GM19328 (cell line): ENCODE results near the gene WAPL.

Experiments used
- ATAC-seq: cut with Tn5 transposase; IDR thresholded peaks from one replicate; pipeline ENCODE4 v1.9.1; 2021; ENCODE audit warnings: mild to moderate bottlenecking, moderate library complexity; ENCODE audit not compliant: unreplicated experiment

The WAPL gene

DNA sequence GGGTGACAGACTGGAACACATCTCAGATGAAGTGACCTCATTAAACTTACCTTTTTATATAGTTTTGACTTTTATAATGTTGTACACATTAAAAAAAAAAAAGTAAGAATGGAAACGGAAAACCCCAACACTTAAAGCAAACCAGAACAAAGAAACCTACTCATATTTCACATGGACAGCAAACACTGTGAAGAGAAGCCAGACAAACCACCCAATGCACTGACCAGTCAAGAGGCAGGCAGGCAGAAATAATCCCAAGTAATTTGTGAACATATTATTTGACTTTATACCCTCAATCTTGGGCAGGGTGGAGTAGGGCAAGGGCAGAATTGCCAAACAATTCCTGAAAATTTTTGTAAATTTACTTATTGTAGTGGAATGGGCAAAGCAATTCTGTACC lies 39.8 kb downstream of the WAPL start:
- no peak for ATAC-seq

DNA sequence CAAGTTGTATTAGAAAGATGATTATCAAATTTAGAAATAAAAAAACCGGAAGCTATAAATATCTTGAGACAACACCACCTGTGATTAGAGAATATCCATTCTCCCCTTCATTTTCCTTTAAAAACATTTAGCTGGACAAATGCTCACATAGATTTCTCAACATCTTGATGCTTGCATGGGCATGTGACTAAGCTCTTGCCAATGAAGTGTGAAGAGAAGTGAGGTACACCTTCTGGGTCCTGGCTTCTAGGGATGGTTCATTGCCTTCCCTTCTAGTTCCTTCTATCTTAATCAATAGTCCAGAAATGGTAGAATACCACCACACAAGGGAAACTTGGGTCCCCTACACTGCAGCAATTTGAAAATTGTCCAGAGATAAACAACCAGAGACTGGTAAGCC lies 41.0 kb downstream of the WAPL start:
- ATAC-seq = no peak

DNA sequence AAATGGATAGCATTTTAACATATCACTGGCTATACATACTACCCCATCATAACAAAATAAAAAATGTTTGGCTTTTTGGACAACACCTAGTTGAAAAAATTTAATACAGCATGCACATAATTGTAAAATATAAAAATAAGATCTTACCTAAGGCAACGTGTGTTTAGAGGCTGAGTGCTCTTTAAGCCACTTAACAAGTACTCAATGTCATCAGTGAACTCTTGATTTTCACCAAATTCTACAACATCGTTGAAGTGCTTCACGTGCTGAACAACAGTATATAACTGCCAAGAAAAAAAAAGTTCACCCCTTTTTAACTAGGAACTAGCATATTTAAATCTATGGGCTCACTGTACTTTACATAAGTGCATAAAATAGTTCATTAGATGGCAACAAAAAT lies 49.5 kb downstream of the WAPL start:
- ATAC-seq = no peak

DNA sequence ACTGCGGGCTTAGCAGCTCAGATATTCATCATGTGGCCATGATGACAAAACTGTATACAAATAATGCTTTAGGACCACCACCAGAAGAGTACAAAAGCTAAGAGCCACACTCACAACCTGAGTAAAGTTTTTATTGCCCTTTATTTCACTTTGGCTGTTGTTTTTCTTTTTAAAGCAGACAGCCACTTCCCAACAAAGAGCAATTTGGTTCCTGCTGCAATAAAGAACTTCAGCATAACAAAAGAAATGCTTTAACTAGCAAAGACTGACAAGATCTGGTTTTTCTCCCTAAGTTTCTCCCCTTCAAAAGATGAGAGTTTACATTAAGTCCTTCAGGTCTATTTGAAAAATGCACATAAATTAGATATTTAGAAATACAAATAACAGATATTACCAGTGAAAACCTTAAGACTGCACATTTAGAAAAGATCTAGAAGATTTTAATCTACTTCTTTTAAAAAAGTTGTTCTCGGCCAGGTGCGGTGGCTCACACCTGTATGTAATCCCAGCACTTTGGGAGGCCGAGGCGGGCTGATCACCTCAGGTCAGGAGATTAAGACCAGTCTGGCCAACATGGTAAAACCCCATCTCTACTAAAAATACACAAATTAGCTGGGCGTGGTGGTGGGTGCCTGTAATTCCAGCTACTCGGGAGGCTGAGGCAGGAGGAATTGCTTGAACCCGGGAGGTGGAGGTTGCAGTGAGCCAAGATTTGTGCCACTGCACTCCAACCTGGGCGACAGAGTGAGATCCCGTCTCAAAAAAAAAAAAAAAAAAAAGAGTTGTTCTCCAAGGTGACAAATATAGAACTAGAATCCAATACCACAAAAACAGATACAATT lies 59.4 kb downstream of the WAPL start:
- no peak for ATAC-seq

DNA sequence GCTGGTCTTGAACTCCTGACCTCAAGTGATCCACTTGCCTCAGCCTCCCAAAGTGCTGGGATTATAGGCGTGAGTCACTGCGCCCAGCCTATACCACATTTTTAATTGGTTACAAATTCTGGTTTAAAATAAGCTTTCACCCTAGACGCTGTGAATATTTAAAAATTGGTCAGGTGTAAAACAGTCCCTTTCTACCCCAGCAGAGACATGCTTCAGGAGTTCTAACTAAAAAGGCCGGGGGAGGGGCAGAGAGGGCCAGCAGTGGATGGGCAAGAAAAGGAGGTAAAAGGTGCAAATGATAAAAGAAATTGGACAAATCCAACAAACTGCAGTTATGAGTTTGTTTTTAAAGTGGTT lies 70.0 kb downstream of the WAPL start:
- ATAC-seq = no peak

DNA sequence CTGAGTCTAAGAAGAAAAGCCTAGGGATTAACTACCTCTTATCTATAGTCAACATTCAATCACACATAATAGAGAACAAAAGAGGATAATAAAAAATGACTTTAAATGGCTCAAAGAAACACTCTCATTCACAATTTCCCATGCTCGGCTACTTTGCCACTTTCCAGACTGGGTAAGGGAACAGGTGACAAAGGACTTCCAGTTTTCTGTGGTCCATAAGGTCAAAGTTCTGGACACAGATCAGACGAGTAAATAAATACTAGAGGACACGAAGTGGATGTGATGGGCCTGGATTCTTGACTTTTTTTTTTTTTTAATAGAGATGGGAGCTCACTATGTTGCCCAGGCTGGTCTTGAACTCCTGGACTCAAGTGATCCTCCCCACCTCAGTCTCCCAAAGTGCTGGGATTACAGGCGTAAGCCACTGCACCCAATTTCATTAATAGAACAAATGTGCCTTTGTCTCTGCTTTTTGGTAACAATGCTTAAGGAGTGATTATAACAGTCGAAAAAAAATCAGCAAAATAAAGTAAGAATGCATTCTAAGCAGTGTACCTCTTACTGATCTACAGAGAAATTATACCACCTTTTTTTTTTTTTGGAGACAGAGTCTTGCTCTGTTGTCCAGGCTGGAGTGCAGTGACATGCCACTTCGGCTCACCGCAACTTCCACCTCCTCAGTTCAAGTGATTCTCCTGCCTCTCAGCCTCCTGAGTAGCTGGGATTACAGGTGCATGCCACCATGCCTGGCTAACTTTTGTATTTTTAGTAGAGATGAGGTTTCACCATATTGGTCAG lies 70.6 kb downstream of the WAPL start:
- ATAC-seq = no peak

DNA sequence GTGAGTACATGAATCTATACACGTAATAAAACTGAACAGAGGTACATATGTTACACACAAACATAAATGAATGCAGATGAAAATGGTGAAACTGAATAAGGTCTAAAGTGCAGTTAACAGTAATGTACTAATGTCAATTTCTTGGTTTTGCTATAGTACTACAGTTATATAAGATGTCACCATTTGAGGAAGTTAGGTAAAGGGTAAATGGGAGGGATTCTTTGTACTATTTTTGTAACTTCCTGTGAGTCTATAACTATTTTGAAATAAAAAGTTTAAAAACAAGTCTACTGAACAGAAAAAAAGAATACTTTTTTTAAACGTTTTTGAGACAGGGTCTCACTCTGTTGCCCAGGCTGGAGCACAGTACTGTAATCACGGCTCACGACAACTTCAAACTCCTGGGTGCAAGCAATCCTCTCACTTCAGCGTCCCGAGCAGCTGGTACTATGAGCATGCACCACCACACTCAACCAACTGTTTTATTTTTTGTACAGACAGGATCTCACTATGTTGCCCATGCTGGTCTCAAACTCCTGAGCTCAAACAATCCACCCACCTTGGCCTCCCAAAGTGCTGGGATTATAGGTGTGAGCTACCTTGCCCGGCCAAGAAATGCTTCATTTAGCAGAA lies 71.5 kb downstream of the WAPL start:
- ATAC-seq = no peak

DNA sequence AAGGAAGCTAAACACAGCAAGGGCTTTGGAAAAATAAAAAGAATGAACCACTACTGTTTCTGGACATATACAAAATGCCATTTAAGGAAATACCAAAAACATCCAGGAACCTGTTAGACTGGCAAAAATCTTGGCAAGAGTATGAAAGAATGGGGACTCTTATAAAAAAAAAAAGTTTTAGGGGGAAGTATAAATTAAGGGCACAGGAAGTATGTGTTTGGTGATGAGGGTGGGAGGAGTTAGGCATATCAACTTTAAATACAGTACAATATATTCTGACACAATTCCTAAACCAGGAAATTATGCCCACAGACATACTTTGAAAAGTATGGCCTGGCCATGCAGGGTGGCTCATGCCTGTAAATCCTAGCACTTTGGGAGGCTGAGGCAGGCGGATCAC lies 74.2 kb downstream of the WAPL start:
- ATAC-seq = no peak

DNA sequence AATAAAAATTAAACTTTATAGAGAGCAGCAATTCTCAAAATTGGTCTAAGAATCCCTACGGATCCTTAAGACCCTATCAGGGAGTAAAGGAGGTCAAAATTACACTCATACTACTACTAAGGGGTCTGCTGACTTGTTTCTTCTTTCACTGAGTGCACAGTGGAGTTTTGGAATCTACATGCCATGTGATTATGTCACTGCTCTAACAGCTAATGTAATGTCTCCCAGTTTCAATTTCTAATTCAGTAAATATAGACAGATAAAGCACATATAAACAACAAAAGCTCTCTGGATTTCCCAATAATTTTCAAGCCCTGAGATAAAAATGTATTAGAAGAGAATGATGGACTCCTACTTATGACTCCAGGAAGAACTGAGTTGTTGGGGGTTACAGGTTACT lies 74.6 kb downstream of the WAPL start:
- ATAC-seq = no peak

DNA sequence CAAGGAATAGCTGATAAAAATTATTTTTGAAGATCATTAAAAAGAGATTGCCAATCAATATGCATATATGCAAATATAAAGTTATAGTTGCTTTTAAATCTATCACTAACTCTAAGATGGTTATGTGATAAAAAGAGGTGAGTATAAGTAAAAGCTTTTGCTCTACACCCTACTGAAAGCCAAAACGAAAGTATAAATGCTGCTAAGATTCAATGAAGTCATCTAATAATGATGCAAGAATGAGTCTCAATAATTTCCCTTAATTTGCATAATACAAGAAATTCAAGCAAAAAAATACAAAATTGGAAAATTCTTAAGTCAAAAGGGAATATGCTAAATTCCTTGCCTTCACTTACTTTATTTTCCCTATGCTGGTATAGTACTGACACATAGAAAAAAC lies 75.2 kb downstream of the WAPL start:
- no peak for ATAC-seq

DNA sequence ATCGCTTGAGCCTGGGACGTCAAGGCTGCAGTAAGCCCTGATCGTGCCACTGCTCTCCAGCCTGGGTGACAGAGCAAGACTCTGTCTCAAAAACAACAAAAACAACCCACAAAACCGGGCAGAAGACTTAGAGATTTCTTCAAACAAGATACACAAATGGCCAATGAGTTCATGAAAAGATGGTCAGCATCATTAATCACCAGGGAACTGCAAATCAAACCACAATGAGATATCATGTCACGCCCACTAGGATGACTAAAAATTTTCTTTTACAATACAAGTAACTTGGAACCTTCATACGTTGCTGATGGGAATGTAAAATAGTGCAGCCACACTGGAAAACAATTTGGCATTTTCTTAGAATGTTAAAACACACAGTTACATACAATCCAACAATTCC lies 77.7 kb downstream of the WAPL start:
- ATAC-seq = no peak

DNA sequence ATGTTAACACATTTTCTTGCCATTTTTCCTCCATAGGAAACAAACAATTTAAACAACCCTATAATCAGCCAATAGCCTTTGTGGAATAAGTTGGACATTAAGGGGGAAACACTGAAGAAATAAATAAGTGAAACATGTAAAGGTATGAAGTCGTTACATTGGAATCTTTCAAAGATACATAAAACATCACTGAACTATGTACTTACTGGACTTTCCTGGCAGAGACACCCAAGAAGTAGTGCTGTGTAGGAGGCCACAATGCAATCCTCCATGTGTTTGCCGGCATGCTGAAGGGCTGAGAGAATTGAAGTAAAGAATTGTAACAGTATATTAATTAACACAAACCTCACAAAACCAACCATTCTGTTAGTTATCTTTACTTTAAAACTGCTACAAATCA lies 78.5 kb downstream of the WAPL start:
- no peak for ATAC-seq

DNA sequence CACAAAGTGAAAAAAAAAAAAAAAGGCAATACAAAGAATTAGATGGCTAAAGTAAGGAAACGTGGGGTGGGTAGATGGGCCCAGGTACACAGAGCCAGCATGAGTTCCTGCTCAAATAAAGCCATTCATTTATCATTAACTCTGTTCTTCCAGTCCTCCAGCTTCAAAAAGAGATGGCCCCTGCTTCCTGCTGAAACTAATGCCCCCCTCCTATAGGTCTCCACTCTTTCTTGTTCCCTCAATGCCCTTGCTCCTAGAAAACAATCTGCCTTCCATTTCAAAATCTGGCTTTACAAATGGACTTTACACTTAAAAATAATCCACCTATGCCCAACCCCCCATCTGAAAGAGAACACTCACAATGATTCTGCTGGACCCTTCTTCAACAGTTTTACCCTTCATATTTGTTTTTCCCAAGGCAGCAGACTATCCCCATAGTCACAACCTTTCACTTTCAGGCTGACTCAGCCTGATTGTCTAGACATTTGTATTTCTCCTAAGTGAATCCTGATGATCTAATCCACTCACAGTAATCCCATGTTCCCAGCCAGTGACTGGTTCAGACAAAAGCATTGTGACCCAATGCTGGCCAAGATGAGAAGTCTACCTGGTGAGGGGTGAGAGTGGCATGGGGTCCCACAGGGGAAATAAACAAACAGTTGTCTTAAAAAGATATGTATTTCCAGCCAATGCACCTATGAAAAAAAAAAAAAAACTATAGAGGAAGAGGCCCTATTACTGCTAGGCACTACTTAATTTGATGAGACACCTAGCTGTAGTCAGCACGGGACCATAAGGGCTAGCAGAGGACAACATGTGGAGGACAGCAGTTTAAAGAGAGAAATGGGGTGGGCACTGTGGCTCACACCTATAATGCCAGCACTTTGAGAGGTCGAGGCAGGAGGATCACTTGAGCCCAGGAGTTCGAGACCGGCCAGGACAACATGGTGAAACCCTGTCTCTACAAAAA lies 80.4 kb downstream of the WAPL start:
- no peak for ATAC-seq

DNA sequence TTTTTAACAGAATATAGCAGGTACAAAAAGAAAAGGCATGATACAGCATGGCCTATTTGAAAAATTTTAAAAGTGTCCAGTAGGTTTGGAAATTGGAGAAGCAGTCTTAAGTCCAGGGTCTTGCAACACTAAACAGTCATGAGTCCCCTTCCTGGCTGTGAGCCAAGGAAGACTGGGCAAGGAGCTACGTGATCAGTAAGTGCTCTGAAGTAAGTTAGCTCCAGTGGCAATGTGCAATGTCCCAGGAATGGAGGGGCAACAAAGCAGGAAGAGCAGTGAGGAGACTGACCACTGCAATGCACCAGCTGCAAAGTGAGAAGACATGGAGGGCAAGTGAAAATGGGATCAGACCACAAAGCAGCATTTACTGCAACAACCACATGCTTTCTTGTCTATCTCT lies 82.0 kb downstream of the WAPL start:
- no peak for ATAC-seq

DNA sequence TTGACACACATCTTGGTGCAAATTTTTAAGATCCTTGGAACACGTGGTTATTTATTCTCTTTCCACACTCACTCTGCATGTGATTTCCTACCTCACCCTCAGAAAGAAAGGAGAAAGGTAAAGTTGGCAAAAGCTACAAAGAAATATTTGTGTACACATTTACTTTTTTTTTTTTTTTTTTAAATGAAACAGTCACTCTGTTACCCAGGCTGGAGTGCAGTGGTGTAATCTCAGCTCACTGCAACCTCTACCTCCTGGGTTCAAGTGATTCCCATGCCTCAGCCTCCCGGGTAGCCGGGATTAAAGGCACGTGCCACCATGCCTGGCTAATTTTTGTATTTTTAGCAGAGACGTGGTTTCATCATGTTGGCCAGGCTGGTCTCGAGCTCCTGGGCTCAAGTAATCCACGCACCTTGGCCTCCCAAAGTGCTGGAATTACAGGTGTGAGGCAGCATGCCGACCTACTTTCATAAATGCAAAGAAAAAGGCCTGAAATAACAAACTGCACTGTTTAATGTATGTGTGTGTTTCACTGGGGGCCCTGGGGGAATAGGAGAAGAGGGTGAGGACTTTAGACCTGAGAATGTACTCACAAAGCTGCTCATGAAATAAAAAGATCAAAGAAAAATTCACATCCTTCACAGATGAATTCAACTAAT lies 83.4 kb downstream of the WAPL start:
- ATAC-seq = no peak

DNA sequence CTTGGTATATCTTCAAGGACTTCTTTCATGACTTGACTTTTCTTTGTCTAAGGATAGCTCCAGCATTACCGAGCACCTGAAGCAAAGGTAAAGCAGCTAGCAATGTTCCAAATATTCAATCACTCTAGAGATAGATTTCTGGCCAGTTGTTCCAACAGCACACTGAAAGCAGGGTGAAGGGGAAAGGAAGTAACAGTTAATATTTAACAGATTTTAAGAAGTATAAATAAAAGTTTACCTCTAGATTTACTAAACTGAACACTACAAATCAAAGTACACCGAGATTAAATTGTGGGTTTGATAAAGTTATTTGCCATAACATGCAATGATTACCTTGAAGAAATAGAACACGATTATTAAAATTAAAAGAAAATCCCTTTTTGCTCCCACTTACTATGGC lies 84.1 kb downstream of the WAPL start:
- ATAC-seq = no peak

DNA sequence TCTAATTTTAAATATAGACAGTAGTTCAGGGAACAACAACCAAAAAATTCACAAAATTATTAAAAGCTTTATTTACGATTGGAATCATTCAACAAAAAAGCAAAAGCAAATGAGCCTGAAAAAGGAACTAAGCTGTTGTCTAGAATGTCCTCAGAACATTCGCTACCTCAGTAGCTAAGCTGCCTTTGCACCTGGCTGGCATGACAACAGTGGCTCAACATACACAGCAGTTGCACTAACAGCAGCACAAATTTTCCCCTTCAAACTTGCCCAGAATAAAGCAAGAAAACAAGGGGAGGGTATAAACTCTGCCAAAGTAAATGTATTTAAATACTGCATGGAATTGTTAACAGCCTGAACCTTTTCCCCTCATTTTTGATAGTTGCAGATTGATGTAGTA lies 84.6 kb downstream of the WAPL start:
- no peak for ATAC-seq

DNA sequence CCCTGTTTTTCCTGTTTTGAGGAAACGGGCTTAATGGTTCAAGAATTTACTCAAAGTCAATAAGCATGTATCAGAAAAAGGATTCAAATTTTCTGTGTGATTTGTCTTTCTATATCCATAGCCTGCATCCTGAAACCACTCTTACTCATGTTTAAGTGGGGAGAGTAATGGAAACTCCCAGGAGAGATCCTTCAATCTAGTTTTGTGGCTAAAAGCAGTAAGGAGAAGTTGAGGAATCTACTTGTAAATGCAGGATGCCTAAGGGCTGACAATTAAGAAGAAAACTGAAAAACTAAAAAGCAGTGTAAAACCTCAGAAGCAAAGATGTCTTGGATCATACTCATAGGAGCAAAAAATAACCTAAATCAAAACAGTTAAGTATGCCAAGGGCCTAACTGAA lies 86.9 kb downstream of the WAPL start:
- no peak for ATAC-seq

DNA sequence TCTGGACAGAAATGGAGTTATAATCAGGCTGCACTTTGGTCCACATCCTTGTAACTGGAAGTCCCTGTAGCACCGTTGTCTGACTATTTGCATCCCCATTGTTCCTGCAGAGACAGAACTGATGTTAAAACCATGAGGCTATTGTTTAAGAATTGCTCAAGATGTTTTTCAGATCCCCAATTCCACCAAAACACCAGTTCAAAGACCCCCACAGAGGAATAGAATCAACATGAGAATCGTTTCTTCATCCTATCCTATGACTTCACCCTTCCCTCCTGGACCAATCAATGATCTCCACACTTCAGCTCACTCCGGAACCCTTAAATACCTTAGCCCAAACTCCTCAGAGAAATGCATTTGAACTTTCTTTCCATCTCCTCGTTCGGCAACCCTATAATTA lies 97.9 kb downstream of the WAPL start:
- ATAC-seq = no peak

DNA sequence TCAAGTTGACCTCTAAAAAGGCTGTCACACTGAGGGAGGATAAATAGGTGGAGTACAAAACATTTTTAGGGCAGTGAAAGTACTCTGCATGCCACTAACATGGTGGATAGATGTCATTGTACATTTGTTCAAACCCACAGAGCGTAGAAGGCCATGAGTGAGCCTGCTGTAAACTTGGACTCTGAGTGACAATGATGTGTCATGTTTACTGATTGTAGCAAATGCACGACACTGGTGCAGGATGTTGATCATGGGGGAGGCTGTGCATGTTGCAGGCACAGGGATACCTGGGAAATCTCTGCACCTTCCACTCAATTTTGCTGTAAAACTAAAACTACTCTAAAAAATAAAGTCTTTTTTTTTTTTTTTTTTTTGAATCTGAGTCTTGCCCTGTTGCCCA lies 102.5 kb downstream of the WAPL start:
- no peak for ATAC-seq
